HK-2 (cell line): Measurements from ENCODE around the gene SP140.
"Not testable (repeated sequence)": the region's sequence is repeated elsewhere in the genome, so short reads cannot be mapped to it uniquely, and the experiment has no call there.

Experiments
- DNase-seq: peaks from one replicate; pipeline ENCODE4 v3.0.0-alpha.2; 2018; ENCODE audit not compliant: unreplicated experiment

The SP140 gene

DNA sequence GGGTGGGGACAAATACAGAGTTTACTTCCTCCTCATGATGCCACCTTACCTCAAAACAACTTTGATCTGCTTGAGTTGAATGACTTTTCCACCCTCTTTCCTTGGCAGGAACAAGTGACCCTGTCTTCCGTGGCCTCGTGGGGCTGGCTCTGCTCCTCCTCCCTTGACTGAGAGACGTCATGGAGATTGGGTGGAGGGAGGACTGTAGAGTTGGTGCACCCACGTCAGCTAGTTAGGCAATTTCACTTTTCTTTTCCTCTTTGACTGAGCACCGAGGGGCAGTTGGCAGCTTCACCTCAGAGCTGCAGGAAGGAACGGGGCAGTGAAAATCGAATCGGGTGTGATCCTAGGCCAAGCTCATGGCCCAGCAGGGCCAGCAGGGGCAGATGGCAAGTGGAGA, at the start of gene SP140:
SP140 (plus strand) TSS at position 251 of the 400 bp plus-strand sequence; CDS start at position 360, 109 bp downstream.
- DNase-seq, result no peak

- DNase-seq, result no peak
Observed at GRCh38 chr2:230176996-230177395, 48.5 kb upstream of the SP140 start.

- DNase-seq, result no peak
Observed at GRCh38 chr2:230178546-230179485, 46.7 kb upstream of the SP140 start.

DNA sequence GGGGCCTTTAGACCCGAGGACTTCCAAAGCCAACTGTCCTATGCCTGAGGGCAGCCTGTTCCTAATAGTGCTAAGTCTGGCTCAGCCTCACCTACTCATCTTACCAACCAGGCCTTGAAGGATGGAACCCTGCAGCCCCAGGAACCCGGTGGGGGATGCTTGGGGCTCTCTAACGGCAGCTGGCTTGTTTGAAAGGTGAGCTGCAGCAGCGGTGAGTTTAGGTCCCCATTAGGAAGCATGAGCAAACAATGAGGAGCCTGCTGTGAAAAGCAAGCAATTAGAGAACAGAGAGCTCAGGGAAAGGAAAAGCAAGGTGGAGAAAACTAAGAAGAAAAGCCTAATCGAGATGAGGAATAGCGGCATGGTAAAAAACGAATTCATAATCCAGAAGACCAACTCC, 45.6 kb upstream of the SP140 start:
- no peak for DNase-seq

DNA sequence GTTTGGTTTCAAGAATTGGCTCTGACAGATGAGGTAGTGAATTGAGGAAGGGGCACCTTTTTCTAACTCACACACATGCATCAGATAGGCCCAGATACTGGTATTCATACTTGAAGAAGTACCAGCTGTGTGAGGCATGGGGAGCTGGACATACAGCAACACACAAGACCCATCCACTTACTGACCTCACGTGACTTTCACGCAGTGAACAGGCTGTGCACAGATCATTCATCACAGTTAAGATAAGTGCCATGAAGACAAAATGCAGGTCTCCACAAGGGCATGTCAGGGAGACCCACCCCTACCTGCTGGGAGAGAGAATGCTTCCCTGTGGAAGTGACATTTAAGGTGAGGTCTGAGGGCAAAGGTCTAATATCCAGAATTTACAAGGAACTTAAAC, 44.3 kb upstream of the SP140 start:
- no peak for DNase-seq

DNA sequence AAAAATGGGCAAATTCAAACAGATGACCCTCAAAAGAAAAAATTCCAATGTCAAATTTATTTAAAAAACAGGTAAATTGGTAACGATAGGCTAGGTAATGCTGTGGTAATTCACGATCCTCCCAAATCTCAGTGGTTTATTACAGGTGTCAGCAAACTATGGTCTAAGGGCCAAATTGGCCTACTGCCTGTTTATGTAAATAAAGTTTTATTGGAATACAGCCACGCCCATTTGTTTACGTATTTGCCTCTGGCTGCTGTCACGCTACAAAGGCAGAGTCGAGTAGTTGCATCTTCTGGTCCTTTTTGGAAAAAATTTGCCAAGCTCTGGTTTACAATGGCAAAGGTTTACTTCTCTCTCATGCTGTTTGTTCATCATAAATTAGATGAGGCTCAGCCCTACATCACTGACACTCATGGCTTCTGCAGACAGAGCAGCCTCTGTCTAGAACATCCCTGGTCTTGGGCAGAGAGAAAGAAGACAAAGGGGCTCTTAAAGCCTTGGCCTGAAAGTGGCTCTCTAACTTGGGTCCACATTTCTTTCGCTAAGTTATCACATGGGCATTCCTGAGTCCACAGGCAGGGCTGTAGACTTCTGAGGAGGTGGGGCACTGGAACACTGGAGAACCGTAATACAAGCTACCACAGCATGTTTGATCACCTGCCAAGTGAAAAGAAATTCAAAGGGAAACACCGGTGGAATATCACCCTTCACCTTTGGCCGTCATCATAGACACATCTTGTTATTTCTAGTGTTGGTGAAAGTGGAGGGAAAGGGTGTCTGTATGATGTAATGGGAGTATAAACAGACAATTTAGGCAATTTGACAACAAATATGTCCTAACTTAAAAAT, 40.6 kb upstream of the SP140 start:
- DNase-seq, result no peak

- no peak for DNase-seq
Observed at GRCh38 chr2:230202430-230203109, 23.0 kb upstream of the SP140 start.

DNA sequence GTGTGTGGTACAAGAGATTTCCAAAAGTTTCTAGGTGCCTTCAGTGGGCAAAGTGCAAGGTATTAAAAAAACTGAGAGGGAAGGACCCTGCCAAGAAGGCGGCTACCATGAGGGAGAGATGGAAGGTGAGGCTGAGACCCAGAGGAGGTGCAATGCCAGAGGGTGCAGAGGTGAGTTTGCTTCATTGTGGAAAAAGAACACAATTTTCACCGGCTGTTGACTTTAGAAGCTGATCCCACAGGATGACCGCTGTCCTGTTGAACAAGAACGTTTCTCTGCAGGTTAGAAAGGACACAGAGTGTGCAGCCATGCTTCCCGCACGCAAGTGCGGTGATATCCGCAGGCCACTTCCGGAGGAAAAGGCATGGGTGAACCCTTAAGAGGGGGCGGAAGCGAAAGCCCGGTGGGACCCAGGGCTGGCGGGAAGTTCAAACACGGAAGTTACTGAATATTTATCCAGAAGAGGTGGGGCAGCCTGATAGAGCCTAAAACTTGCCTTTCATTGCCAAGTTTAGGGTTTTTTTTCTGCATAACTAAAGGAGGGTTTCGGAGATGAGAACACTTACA, 22.3 kb upstream of the SP140 start:
- DNase-seq, result no peak

DNA sequence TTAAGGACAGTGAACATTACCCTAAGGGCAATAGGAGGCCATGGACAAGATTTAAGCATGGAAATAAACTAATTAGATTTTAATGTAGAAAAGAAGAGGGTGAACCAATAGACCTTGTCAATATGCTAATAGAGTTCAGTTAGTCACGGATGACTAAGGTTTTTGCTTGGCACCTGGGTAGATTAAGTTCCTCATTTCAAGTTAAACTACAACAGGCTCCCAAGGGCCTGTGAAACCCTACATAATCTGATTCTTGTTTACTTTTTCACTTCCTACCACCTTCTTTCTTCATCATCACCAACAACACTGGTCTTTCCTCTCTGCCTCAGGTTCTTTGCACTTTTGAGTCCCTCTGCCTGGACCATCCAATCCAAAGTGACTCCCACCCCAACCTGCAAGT, 20.5 kb upstream of the SP140 start:
- no peak for DNase-seq

- no peak for DNase-seq
Observed at GRCh38 chr2:230205721-230206120, 19.8 kb upstream of the SP140 start.

DNA sequence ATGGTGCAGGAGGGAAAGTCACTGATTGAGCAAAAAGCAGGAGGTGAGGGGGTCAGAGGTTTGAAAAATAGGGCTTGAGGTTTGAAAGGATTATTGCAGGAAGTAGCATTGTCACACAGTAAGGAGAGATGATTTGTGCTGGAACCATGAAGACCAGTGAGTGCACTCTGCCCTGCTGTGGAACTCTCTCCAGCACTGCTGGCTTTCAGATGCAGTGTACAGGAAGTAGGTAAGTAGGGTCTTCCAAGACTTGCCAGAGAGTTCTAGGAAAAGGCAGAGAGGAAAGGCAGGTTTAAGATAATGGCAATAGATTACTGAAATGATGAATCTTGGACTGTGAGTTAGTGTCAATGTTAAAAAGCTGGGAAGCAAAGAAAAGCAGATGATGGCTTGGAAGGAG, 17.0 kb upstream of the SP140 start:
- DNase-seq, result no peak

DNA sequence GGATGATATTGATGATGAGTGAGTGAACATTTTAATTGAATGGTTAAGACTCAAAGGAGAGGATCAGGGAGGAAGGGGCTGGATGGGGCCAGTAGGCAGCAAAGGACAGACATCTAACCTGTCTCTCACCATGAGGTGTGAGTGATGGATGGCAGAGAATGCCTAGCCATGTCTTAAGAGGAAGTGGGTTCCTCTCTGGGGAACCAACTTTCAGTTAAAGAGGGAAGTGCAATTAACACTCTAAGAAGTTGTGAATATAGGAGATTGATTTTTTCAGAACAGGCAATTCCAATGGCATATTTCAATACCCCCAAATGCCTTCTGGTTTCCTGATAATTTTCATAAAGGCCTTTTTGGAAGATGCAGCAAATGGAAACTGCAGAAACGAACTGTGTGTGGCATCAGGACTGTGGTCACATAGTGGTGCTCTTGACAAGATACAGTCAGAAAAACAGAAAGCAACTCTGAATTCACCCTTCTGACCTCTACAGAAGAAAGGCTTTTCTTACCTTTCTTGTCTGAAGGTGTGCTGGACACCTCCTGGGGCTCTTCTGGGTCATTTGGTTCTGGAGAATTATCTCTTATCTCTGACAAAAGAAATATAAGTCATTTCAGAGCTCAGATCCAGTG, 16.0 kb upstream of the SP140 start:
- no peak for DNase-seq

DNA sequence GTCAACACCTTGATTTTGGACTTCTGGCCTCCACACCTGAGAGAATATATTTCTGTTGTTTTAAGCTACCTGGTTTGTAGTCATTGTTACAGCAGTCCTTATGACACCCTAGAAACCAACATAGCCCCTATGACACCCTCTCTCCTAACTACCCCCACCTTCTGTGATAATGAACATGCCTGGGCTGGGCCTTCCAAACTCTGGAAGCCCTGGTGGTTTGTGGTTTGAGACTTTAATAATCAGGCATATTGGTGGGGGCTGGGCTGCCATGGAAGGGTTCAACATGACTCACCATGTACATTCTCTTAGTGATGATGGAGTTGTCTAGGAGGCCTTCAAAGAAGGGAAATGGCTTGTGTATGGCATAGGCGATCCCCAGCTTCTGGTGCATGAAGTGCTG, 9.0 kb upstream of the SP140 start:
- no peak for DNase-seq

DNA sequence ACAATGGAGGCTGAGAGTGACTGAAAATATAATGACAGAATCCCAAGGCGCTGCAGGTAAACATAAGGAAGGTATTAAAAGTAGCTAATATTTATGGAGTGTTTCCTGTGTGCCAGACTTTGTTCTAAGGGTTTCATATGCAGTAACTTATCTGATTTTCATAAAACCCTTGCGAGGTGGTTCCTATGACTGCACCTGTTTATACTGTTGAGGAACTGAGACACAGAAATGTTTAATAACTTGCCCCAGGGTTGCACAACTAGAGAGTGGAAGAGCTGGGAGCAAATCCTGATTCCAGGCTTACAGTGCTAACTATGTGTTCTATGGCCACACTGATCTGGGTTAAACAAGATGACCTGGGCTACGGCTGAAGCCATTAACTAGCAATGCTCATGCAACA, 8.1 kb upstream of the SP140 start:
- DNase-seq, result no peak

GRCh38 chr2:230218421-230218820, 7.1 kb upstream of the SP140 start:
- no peak for DNase-seq

- DNase-seq, result peak; percentile 83
Observed at GRCh38 chr2:230219419-230220331, 5.9 kb upstream of the SP140 start, which contains the start of gene SP110. SP110 (minus strand) TSS chr2:230219984; CDS start chr2:230216927, 3,057 bp downstream.

GRCh38 chr2:230220347-230220969, 5.1 kb upstream of the SP140 start:
- DNase-seq, result peak; percentile 11

DNA sequence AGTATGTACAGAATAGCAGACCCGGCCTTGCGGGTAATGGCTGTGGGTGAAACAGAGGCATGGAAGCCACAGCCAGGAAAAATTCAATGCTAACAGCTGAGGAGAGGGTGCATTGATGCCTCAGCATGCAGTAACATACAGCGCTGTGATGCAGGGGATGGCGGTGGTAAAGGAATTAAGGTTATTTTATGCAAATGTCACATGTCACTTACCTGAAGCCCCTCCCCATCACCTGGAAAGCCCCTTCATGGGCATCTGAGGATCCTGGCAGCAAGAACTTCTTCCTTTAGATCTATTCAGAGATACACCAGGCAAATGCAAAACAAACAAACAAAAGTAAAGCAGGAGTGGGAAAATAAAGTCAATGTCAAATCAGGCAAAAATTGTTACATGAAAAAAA, 4.0 kb upstream of the SP140 start:
- DNase-seq, result no peak

DNA sequence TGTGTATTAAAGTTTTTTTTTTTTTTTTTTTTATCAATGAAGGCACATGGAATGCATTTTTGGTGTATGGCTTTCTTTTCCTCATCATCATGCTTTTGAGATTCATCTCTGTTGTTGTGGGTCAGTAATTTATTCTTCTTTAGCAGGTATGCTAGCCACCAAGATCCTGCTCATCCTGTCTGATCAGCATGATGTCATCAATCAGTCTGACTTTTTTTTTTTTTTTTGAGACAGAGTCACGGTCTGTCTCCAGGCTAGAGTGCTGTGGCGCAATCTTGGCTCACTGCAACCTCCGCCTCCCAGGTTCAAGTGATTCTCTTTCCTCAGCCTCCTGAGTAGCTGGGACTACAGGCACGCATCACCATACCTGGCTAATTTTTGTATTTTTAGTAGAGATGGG, 2.7 kb upstream of the SP140 start:
- not testable (repeated sequence) for DNase-seq

GRCh38 chr2:230224458-230224857, 1.1 kb upstream of the SP140 start:
- no peak for DNase-seq
